Esophagus (tissue), 2 donors: ENCODE results near the gene HCAR1. TPM values are rescaled to one million over a fixed set of nuclear protein-coding genes. Genes with fewer than 3 reads are reported as not detected.
"Not testable (repeated sequence)": the region's sequence is repeated elsewhere in the genome, so short reads cannot be mapped to it uniquely, and the experiment has no call there.

Experiments
- H3K27ac ChIP-seq, 2 donors: one replicate each; pipeline ENCODE4 v1.5.1; 2013; ENCODE audit warnings: low read depth in 2 of 2, mild to moderate bottlenecking in 2 of 2, inconsistent platforms in 1 of 2, low read length in 1 of 2, moderate library complexity in 1 of 2
- H3K27me3 ChIP-seq, 2 donors: one replicate each; pipeline ENCODE4 v1.6.1; 2013; ENCODE audit warnings: low read length in 2 of 2, control low read depth in 1 of 2, mild to moderate bottlenecking in 1 of 2; ENCODE audit not compliant: insufficient read depth in 2 of 2, control insufficient read depth in 1 of 2
- H3K36me3 ChIP-seq, 2 donors: one replicate each; pipeline ENCODE4 v1.6.1; 2013; ENCODE audit warnings: low read length in 1 of 2; ENCODE audit not compliant: control insufficient read depth in 2 of 2, insufficient read depth in 2 of 2
- H3K4me1 ChIP-seq, 2 donors: one replicate each; pipeline ENCODE4 v1.6.1; 2013; ENCODE audit warnings: low read length in 1 of 2; ENCODE audit not compliant: control insufficient read depth in 2 of 2, insufficient read depth in 2 of 2
- H3K4me3 ChIP-seq, 2 donors: one replicate each; pipeline ENCODE4 v1.5.1; 2013; ENCODE audit warnings: low read length in 2 of 2, mild to moderate bottlenecking in 2 of 2, low read depth in 1 of 2, moderate library complexity in 1 of 2
- H3K9me3 ChIP-seq, 2 donors: one replicate each; pipeline ENCODE4 v1.6.1; 2013; ENCODE audit warnings: mild to moderate bottlenecking in 2 of 2, low read depth in 1 of 2, low read length in 1 of 2, moderate library complexity in 1 of 2; ENCODE audit not compliant: control insufficient read depth in 2 of 2, insufficient read depth in 1 of 2
- WGBS, 2 donors: extraction: QIAGEN DNeasy Blood & Tissue Kit; methylation state at CpG; one replicate each; pipeline ENCODE4 v1.1.7; 2013; 5-methylcytosine and 5-hydroxymethylcytosine counted together
- polyA plus RNA-seq, 2 donors: library from polyadenylated mRNA; stranded (reverse); fragments of 200-250 nt; gene quantifications; one replicate each; pipeline ENCODE4 v1.2.3, GENCODE V29; 2013
- donor health status: healthy with polysubstance abuse.
- donor health status: Bipolar disorder and iron deficiency.

The HCAR1 gene, protein sequence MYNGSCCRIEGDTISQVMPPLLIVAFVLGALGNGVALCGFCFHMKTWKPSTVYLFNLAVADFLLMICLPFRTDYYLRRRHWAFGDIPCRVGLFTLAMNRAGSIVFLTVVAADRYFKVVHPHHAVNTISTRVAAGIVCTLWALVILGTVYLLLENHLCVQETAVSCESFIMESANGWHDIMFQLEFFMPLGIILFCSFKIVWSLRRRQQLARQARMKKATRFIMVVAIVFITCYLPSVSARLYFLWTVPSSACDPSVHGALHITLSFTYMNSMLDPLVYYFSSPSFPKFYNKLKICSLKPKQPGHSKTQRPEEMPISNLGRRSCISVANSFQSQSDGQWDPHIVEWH
- polyA plus RNA-seq: under 1 TPM; 0.15 to 0.18 TPM

DNA sequence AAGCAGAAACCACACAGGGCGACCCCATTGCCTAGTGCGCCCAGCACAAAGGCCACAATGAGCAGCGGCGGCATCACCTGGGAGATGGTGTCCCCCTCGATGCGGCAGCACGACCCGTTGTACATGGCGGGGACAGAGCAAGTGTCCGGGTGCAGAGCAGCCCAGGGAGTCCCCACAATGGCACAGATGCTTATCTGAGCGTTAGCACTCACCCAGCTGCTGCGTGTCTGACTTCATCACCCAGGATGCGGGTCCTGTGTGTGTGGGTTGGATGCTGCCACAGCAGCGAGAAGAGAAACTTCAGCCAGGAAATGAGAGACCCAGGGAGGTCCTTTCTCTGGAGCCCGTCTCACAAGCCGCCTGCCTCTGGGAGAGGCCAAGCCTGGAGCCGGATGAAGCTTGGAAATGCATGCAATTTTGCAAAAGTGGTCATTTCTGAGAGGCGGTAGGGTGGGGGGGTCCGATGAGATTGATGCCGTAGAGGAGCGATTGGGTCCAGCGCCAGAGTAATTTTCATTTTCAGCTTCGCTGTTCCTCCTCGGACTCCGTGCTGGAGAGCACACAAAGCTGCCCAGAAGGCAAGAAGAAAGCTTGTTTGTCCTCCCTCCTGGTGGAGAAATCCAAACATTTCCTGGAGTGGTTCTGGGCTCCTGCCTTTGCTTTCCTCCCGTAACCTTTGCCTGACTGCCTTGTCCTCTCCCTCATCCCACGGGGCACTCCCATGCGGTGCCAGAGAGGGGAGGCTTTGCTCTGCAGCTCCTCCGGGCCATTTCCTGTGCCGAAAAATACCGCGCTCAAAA is at the start of gene HCAR1:
HCAR1 (minus strand) TSS at position 630 of the 800 bp plus-strand sequence; CDS start at position 125, 505 bp downstream.
- H3K27me3 ChIP-seq: no peaks in the 10 kb centered on the region
- no peak within 1 kb of the TSS for H3K27ac ChIP-seq
- H3K4me1 ChIP-seq: no peaks in the 10 kb centered on the region
- H3K9me3 ChIP-seq: peaks cover 0 to 2% of the 10 kb centered on the region in 2 donors
- WGBS, 2 donors: 67 to 69% methylated on average over 32 of the region's 32 CpGs
- no peak within 1 kb of the TSS for H3K4me3 ChIP-seq
- H3K36me3 ChIP-seq: no peaks in the 10 kb centered on the region

DNA sequence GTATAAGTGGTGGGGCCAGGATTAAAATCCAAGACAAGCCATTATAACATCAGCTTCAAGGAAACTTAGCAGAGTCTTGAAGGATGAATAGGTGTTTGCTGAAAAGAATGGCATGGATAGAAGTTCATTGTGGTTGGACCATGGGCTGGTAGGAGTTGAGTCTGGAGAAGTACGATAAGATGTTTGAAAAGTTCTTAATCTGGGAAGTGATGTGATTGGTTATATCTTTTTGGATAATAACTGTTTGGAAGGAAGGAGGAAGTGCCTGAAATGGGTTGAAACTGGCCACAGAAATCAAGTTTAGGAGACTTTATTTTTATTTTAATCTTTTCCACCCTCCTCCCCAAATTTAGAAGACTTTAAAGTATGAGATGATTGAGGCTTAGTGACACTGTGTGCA is 26.9 kb upstream of the HCAR1 start:
- H3K27ac ChIP-seq: no peak overlapping the region
- H3K27me3 ChIP-seq: no peaks in the 10 kb centered on the region
- 88 to 91% methylated on average over 1 of the region's 1 CpG for WGBS, 2 donors
- no peak overlapping the region for H3K4me3 ChIP-seq
- H3K9me3 ChIP-seq: no peaks in the 10 kb centered on the region
- peaks cover 0 to 2% of the 10 kb centered on the region in 2 donors for H3K4me1 ChIP-seq
- peaks cover 0 to 12% of the 10 kb centered on the region in 2 donors for H3K36me3 ChIP-seq

DNA sequence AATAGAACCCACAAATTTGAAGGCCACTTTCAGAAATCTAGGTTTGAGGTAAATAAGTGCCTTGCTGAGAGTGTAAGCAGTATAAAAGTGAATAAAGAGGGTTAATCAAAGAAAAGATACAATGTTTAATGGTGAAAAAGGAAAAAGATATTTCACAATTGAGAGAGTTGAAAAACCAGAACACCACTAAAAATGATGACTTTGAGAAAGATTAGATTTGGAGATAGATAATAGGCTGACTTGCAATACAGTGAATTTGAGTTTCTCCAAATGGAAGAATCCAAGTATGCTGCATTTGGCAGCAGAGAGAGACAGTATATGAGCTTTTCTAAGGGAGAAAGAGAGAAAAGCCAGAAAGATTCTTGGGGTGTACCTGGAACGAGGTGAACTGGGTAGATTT is 24.1 kb upstream of the HCAR1 start:
- no peaks in the 10 kb centered on the region for H3K27me3 ChIP-seq
- H3K4me3 ChIP-seq: no peak overlapping the region
- no peak overlapping the region for H3K27ac ChIP-seq
- H3K9me3 ChIP-seq: no peaks in the 10 kb centered on the region
- peaks cover 0 to 6% of the 10 kb centered on the region in 2 donors for H3K36me3 ChIP-seq
- WGBS, 2 donors: 78 to 94% methylated on average over 1 of the region's 1 CpG
- peaks cover 0 to 5% of the 10 kb centered on the region in 2 donors for H3K4me1 ChIP-seq

DNA sequence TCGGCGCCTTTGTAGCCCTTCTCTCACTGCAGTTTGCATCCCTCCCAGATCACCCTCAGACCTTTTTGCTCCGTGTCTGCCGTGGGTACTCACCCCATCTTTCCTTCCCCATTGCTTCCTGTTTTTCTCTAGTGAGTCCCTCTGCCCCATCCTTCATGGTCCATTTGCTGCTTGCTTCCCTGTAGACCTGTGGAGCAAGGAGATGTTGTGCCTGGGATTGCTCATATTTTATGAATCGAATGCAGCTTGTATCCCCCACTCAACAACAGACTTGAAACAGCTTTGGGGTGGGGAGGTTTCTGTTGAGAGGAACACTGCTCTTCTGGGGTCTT is 22.6 kb upstream of the HCAR1 start:
- peaks cover 0 to 5% of the 10 kb centered on the region in 2 donors for H3K4me1 ChIP-seq

DNA sequence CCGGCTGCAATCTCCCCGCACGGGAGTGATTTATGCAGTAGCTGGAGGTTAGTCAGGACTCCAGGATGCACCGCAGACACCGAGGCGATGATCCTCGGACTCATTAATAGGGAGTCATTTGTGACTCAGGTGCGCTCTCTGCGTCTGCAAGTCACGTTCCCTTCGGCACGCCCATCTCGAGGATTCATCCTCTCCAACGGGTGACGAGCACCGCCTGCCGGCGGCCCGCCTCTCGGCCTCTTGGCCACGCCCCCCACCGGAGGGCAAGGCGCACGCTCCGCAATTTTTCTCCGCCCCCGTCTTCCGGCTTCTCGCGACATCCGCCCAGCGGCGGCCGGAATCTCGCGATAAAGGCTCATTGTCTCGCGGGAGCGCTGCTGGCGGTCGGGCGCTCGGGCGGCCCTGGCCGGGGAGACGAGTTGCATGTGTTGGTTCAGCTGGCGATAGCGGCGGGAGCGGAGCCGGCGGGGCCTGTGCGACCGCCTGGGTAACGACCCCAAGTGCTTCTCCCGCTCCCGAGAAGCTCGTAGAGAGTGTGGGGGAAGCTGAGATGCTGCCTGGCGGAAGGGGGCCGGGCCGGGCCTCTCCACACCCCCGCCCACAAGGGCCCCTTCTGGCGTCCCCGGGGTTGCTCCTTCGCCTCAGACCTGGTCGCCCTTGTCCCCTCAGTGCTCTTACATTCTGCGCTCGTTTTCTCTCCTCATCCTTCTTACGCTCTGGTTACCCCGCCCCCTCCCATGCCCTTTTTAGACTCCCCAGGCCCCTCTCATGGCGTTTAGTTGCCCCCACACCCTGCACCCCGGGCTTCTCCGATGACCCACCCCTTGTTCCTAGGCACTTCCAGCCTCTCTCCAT is 22.0 kb upstream of the HCAR1 start, which contains the start of gene DENR:
DENR (plus strand) TSS at position 361 of the 855 bp plus-strand sequence. CDS start 878 bp downstream, outside the sequence.
- WGBS, 2 donors: 0% methylated on average over 66 to 73 of the region's 73 CpGs
- peaks cover 0 to 2% of the 10 kb centered on the region in 2 donors for H3K36me3 ChIP-seq
- peak within 1 kb of the TSS; percentile 86 to 91 for H3K27ac ChIP-seq
- H3K9me3 ChIP-seq: no peaks in the 10 kb centered on the region
- peaks cover 0 to 5% of the 10 kb centered on the region in 2 donors for H3K4me1 ChIP-seq
- H3K27me3 ChIP-seq: no peaks in the 10 kb centered on the region
- peak within 1 kb of the TSS; percentile 81 to 93 for H3K4me3 ChIP-seq

More for the DNA sequence above, 22.6 kb upstream of the HCAR1 start:
- Histone ChIP-seq H3K36me3 (peaks cover 0 to 4% of the 10 kb centered on the region in 2 donors), H3K4me3 (peak overlapping the region; percentile 81 to 93), H3K27me3 (no peaks in the 10 kb centered on the region), H3K27ac (peak overlapping the region in 1 of 2 donors; percentile 91), H3K9me3 (no peaks in the 10 kb centered on the region)
- WGBS, 2 donors: 5 to 6% methylated on average over 5 of the region's 5 CpGs

DNA sequence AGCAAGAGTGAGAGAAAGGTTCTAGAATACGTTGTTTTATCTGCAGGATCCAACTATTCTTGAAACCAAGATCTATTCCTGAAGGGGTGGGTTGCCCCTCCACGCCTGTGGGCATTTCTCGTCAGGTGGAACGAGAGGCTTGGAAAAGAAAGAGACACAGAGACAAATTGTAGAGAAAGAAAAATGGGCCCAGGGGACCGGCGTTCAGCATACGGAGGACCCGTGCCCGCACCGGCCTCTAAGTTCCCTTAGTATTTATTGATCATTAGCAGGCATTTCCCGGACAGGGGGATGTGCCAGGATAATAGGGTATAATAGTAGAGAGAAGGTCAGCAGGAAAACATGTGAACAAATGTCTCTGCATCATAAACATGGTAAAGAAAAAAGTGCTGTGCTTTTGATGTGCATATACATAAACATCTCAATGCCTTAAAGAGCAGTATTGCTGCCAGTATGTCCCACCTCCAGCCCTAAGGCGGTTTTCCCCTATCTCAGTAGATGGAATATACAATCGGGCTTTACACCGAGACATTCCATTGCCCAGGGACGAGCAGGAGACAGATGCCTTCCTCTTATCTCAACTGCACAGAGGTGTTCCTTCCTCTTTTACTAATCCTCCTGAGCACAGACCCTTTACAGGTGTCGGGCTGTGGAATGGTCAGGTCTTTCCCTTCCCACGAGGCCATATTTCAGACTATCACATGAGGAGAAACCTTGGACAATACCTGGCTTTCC is 20.3 kb upstream of the HCAR1 start:
- 78 to 80% methylated on average over 17 of the region's 17 CpGs for WGBS, 2 donors
- H3K36me3 ChIP-seq, H3K9me3 ChIP-seq, H3K4me1 ChIP-seq, H3K4me3 ChIP-seq, H3K27me3 ChIP-seq: not testable (repeated sequence)
- H3K27ac ChIP-seq: peak overlapping the region in 1 of 2 donors; percentile 65

DNA sequence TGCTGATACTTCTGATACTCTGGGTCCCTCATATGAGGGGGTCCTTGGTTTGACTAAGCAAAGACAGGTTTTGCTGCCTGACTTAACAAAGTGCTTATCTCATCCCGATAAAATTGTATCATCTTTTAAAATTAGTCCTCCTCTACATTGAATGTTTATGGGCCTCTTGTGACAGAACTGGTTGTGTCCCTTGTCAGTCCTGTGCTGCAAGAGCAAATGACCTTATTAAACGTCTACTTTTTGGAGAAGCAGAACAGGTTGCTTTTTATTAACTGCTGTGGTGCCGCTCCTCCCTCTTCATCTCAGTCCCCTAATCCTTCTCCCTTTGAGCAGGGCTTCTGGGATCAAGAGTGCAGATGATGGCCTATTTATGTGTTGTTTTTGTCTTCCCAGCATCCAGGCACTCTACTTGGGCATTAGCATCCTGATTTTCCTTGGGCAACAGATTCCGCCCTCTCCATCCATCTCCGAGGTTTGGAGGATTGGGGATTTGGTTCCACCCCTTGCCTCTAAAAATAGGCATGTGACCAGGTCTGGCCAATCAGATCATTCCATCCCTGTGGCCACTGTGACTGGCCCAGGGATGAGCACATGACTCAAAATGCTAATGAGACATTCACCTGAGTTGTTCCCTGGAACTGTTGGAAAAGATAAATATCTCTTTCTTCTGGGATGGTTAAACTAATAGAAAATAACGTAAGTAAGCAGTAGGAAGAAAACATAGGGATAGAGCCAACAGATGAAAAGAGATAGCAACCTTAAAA is 19.1 kb upstream of the HCAR1 start:
- 72 to 75% methylated on average over 6 of the region's 6 CpGs for WGBS, 2 donors
- Histone ChIP-seq H3K27me3 (no peaks in the 10 kb centered on the region), H3K9me3 (no peaks in the 10 kb centered on the region), H3K4me3 (no peak overlapping the region), H3K27ac (peak overlapping the region; percentile 10 to 78), H3K4me1 (peaks cover 0 to 5% of the 10 kb centered on the region in 2 donors), H3K36me3 (peaks cover 0 to 2% of the 10 kb centered on the region in 2 donors)

DNA sequence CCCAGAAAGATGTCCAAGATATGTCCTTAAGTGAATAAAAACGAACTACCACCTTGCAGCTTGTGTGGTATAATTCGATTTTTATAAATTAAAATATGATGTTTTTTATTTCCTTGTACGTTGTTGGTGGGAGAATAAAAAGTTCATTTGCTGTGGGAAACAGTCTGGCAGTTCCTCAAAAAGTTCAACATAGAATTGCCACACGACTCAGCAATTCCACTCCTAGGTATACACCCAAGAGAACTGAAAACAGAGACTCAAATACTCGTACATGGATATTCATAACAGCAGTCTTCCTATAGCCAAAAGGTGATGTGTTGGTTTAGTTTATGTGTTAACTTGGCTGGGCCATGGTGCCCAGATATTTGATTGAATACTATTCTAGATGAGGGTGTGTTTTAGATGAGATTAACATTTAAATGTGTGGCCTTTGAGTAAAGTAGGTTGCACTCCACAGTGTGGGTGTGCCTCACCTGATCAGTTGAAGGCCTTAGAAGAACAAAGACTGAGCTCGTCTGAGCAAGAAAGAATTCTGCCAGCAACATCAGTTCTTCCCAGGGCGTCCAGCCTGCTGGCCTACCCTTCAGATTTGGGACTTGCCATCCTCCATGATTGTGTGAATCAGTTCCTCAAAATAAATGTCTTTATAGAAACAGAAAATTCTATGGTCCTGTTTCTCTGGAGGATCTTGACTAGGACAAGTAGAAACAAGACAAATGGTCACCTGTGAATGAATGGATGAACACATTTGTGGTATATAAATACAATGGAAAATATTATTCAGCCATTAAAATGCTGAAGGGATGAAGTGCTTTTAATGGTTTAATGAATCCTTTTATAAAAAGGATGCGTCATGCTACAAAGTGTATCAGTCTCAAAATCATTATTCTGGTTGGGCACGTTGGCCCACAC is 16.8 kb upstream of the HCAR1 start:
- Histone ChIP-seq H3K4me3 (no peak overlapping the region), H3K9me3 (no peaks in the 10 kb centered on the region), H3K36me3 (no peaks in the 10 kb centered on the region), H3K4me1 (peaks cover 0 to 3% of the 10 kb centered on the region in 2 donors), H3K27ac (peak overlapping the region; percentile 60 to 68), H3K27me3 (no peaks in the 10 kb centered on the region)
- 68 to 69% methylated on average over 9 of the region's 9 CpGs for WGBS, 2 donors
